22Rv1 (cell line): ENCODE data around the gene TTC13.

Source experiments
- H3K27ac ChIP-seq: fragments of 450-650 bp; 2 replicates; pipeline ENCODE4 v1.5.1; 2017
- ZFX ChIP-seq: fragments of 450-650 bp; IDR thresholded peaks from 2 replicates; pipeline ENCODE4 v1.6.1; 2017; ENCODE audit warnings: antibody characterized with exemption, borderline replicate concordance
- TF ChIP-seq, protein P1 (sequence below): fragments of 450-650 bp; IDR thresholded peaks from 2 replicates; pipeline ENCODE4 v1.5.1; 2017; ENCODE audit warnings: mild to moderate bottlenecking

The TTC13 gene

DNA sequence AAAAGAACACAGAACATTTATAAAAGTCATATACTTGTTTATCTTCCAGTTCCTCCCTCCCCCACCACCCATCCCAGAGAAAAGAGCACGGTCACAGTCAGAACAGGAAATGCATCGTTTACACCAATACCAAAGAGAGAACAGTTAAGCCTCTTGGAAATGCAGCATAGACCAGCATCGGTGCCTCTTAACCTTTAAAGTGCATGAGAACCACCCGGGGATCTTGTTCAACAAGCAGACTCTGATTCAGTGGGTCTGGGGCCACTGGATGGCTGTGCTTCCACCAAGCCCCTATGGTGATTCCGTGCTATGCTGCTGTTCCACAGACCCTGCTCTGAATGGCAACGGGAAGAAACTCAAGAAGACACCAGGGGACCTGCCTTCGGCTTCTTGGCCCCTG lies 42.2 kb upstream of the TTC13 start:
- H3K27ac ChIP-seq = no peak overlapping the region
- no peak for TF ChIP-seq ZFX
- TF ChIP-seq, protein P1, sequence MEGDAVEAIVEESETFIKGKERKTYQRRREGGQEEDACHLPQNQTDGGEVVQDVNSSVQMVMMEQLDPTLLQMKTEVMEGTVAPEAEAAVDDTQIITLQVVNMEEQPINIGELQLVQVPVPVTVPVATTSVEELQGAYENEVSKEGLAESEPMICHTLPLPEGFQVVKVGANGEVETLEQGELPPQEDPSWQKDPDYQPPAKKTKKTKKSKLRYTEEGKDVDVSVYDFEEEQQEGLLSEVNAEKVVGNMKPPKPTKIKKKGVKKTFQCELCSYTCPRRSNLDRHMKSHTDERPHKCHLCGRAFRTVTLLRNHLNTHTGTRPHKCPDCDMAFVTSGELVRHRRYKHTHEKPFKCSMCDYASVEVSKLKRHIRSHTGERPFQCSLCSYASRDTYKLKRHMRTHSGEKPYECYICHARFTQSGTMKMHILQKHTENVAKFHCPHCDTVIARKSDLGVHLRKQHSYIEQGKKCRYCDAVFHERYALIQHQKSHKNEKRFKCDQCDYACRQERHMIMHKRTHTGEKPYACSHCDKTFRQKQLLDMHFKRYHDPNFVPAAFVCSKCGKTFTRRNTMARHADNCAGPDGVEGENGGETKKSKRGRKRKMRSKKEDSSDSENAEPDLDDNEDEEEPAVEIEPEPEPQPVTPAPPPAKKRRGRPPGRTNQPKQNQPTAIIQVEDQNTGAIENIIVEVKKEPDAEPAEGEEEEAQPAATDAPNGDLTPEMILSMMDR = no peak

GRCh38 chr1:231020139-231020601 lies 41.5 kb upstream of the TTC13 start:
- TF ChIP-seq, protein P1 = 0 out of 2 replicates have a peak, but pooled peaks have one; percentile 4
- TF ChIP-seq ZFX = no peak
- no peak overlapping the region for H3K27ac ChIP-seq

DNA sequence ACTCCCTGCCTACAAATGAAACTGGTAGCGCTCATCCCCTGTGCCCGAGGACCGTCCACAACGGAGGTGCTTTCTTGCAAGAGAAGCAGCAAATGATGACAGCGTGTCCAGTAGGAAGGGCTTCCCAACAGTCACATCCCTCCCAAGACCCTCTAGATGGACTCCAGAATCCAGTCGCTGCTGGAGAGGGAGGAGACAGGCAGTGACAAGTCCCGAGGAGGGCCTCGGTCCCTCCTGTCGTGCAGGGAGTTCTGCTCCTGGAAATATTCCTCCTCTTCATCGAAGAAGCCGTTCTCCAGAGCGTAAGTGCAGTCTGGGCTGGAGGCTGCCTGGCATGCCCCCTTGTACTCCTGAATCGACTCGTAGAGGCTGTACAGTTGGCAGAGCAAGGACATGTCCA lies 41.0 kb upstream of the TTC13 start:
- H3K27ac ChIP-seq = no peak overlapping the region
- TF ChIP-seq ZFX = no peak
- TF ChIP-seq, protein P1 = no peak

GRCh38 chr1:231016966-231017365 lies 38.3 kb upstream of the TTC13 start:
- no peak overlapping the region for H3K27ac ChIP-seq
- TF ChIP-seq, protein P1 = no peak
- TF ChIP-seq ZFX = no peak

- TF ChIP-seq, protein P1 = no peak
- no peak for TF ChIP-seq ZFX
- H3K27ac ChIP-seq = no peak overlapping the region
Measured at GRCh38 chr1:231016234-231016633, 37.6 kb upstream of the TTC13 start.

DNA sequence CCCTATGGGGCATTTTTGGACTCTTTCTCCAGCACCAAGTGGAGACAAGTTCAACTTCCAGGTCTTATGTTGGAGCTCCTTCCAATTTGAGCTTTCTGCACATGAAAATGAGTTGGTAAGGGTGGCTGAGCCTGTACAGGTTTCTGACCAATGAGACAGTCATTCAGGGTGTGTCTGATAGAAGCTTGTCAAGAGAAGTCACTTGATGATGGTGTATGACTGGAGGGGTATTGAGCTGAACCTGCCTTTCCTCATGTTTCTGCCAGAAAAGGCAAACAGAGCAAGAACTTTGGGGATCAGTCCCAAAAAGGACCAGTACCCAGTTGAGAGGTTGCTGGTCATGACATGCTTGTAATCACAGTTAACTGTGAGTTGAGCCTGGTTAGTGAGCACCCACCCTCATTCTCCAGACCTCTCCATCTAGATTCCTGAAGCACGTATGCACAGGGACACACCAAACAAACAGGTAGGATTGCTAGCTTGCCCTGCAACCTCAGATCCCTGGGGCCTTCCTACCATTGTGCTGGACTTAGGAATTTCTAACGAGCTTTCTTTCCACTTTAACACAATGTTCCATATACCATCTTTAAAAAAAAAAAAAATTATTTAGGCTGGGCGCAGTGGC lies 34.8 kb upstream of the TTC13 start:
- H3K27ac ChIP-seq = no peak overlapping the region
- no peak for TF ChIP-seq ZFX
- TF ChIP-seq, protein P1 = no peak

GRCh38 chr1:231011963-231012362 lies 33.3 kb upstream of the TTC13 start:
- no peak overlapping the region for H3K27ac ChIP-seq
- no peak for TF ChIP-seq ZFX
- TF ChIP-seq, protein P1 = no peak
